ENCODE results near the gene PLA1A.

PLA1A gene

DNA sequence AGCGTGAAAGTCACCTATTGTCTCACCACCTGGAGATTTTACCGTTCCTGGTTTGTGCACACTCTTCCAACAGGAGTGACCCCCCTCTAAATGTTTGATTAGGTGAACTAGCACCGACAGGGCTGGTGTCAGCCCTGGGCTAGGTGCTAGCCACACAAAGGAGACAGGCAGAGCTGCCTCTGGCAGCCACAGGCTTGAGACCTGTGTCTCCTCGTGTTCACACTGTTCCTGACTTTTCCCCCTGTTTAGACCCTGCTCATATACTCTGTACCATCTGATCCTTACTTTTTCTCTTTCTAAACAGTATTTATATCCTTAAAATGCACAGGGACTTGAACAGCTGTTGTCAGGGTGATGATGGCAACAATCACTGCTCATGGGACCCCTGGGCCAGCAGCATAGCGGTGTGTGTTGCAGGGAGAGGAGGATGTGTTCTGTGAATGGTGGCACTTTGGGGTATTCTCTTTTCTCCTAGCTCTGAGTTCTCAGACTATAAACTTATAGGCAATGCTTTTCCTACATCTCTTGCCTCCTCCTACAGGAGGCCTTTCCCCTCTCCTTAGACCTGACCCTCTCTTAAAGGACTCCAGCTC lies 43.8 kb upstream of the PLA1A start:
- Histone ChIP-seq H4K20me1 (ENCODE audit: insufficient read depth) (no peaks in the 10 kb centered on the region), H3K36me3 (ENCODE audit: insufficient read depth) (no peaks in the 10 kb centered on the region), H3K4me3 (IDR thresholded peaks at IDR 0.05; ENCODE audit: insufficient read depth, low read depth, low read length) (no peak overlapping the region), H3K9ac (no peak overlapping the region), H3K4me1 (ENCODE audit: low read depth, poor library complexity, severe bottlenecking) (peaks cover under 1% of the 10 kb centered on the region), H2AFZ (ENCODE audit: low read depth) (no peak overlapping the region), H3K27ac (no peak overlapping the region), H3K4me2 (no peak overlapping the region), H3K79me2 (ENCODE audit: insufficient read depth, low read depth) (no peaks in the 10 kb centered on the region), H3K27me3 (ENCODE audit: insufficient read depth, low read depth) (no peaks in the 10 kb centered on the region)
- TF ChIP-seq, protein P1, sequence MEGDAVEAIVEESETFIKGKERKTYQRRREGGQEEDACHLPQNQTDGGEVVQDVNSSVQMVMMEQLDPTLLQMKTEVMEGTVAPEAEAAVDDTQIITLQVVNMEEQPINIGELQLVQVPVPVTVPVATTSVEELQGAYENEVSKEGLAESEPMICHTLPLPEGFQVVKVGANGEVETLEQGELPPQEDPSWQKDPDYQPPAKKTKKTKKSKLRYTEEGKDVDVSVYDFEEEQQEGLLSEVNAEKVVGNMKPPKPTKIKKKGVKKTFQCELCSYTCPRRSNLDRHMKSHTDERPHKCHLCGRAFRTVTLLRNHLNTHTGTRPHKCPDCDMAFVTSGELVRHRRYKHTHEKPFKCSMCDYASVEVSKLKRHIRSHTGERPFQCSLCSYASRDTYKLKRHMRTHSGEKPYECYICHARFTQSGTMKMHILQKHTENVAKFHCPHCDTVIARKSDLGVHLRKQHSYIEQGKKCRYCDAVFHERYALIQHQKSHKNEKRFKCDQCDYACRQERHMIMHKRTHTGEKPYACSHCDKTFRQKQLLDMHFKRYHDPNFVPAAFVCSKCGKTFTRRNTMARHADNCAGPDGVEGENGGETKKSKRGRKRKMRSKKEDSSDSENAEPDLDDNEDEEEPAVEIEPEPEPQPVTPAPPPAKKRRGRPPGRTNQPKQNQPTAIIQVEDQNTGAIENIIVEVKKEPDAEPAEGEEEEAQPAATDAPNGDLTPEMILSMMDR (conservative IDR thresholded peaks at IDR 0.05; ENCODE audit: low read depth, low read length): no peak

DNA sequence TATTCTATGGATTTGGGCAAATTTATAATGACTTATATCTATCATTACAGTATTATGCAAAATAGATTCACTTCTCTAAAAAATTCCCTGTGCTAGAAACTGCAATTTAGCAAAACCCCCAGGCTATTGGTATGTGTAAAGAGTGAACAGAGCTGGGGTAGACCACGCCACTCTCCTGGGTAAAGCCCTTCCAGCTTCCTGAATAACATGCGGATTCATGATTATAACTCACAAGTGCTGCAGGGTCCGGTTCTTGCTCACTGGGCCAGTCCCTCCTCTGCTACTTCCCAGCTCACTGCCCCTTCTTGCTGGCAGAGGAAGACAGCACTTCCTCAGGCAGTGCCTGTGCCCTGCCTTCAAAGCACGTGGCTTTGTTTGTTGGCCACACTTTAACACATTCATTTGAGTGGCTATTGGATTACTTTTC lies 42.4 kb upstream of the PLA1A start:
- no peak overlapping the region for H2AFZ ChIP-seq (ENCODE audit: low read depth)
- TF ChIP-seq, protein P1 (conservative IDR thresholded peaks at IDR 0.05; ENCODE audit: low read depth, low read length): no peak
- no peak overlapping the region for H3K9ac ChIP-seq
- H3K4me3 ChIP-seq (IDR thresholded peaks at IDR 0.05; ENCODE audit: insufficient read depth, low read depth, low read length): no peak overlapping the region
- no peaks in the 10 kb centered on the region for H3K27me3 ChIP-seq (ENCODE audit: insufficient read depth, low read depth)
- H3K4me1 ChIP-seq (ENCODE audit: low read depth, poor library complexity, severe bottlenecking): peaks cover 12% of the 10 kb centered on the region
- H3K79me2 ChIP-seq (ENCODE audit: insufficient read depth, low read depth): no peaks in the 10 kb centered on the region
- H4K20me1 ChIP-seq (ENCODE audit: insufficient read depth): no peaks in the 10 kb centered on the region
- no peaks in the 10 kb centered on the region for H3K36me3 ChIP-seq (ENCODE audit: insufficient read depth)
- H3K4me2 ChIP-seq: no peak overlapping the region
- no peak overlapping the region for H3K27ac ChIP-seq

DNA sequence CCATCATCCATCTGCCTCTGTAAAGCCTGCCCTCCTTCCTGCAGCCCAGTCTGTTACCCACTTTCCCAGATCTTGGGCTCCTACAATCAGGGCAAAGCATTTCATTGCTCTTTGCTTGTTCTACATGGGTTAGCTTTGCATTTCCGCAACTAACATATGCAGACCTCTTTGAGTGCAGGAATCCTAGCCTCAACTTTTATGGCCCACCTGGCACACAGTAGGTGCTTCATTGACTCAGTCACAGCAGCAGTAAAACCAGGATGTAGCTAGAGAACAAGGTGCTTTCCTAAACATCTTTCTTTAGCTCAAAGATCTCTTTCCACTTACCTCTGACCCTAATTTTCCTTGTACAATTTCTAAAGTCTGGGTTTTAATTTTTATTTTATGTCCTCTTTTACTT lies 41.8 kb upstream of the PLA1A start:
- Histone ChIP-seq H4K20me1 (ENCODE audit: insufficient read depth) (no peaks in the 10 kb centered on the region), H3K27ac (no peak overlapping the region), H2AFZ (ENCODE audit: low read depth) (no peak overlapping the region), H3K9ac (no peak overlapping the region), H3K4me3 (IDR thresholded peaks at IDR 0.05; ENCODE audit: insufficient read depth, low read depth, low read length) (no peak overlapping the region), H3K4me2 (no peak overlapping the region), H3K27me3 (ENCODE audit: insufficient read depth, low read depth) (no peaks in the 10 kb centered on the region), H3K79me2 (ENCODE audit: insufficient read depth, low read depth) (no peaks in the 10 kb centered on the region), H3K4me1 (ENCODE audit: low read depth, poor library complexity, severe bottlenecking) (peaks cover 12% of the 10 kb centered on the region), H3K36me3 (ENCODE audit: insufficient read depth) (no peaks in the 10 kb centered on the region)
- TF ChIP-seq, protein P1 (conservative IDR thresholded peaks at IDR 0.05; ENCODE audit: low read depth, low read length): no peak

DNA sequence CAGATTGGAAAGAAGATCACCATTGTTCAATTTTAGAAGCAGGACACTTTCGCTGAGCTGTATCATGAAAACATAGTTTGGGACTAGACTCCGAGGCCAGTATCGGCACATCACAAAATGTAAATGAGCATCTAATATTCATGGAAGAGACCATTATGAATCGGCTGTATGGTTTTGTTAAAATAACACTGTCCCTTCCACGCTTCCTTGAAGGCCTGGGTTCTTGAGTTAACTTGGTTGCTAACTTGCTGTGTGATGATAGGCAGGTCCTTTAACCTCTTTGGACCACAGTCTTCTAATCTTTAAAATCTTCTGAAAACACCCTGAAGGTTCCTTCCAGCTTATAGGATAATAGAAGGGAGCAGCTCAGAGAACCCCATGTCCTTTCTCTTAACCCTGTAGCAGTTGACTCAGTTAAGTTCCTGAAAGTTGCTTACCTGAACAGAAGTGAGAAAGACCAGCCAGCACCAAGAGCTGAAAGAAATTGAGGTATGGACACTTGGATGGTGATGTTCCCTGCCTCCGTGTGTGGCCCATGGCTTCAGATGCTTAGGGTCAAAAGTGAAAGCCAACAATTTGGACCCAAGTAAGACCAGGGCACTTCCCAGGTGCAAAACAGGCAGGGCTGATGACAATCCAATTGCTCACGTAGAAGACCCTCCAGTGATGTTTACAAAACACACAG lies 40.4 kb upstream of the PLA1A start:
- Histone ChIP-seq H3K9ac (no peak overlapping the region), H3K4me2 (no peak overlapping the region), H3K4me1 (ENCODE audit: low read depth, poor library complexity, severe bottlenecking) (peaks cover 23% of the 10 kb centered on the region)

More for the DNA sequence above, 40.4 kb upstream of the PLA1A start:
- Histone ChIP-seq H3K36me3 (ENCODE audit: insufficient read depth) (no peaks in the 10 kb centered on the region), H3K27me3 (ENCODE audit: insufficient read depth, low read depth) (no peaks in the 10 kb centered on the region), H3K79me2 (ENCODE audit: insufficient read depth, low read depth) (no peaks in the 10 kb centered on the region), H2AFZ (ENCODE audit: low read depth) (no peak overlapping the region), H3K27ac (no peak overlapping the region), H3K4me3 (IDR thresholded peaks at IDR 0.05; ENCODE audit: insufficient read depth, low read depth, low read length) (no peak overlapping the region), H4K20me1 (ENCODE audit: insufficient read depth) (no peaks in the 10 kb centered on the region)
- TF ChIP-seq, protein P1 (conservative IDR thresholded peaks at IDR 0.05; ENCODE audit: low read depth, low read length): no peak
